ENCODE measurements around the gene KLHL6.

GRCh38 chr3:183533412-183534132 is 21.9 kb downstream of the KLHL6 start:
- TF ChIP-seq EZH2 (IDR thresholded peaks at IDR 0.05; ENCODE audit: borderline replicate concordance) (no peak), CTCF (IDR thresholded peaks at IDR 0.05; ENCODE audit: poor library complexity) (no peak), EZH2phosphoT487 (IDR thresholded peaks at IDR 0.05; ENCODE audit: low read depth, severe bottlenecking, unreplicated experiment) (no peak)
